ENCODE data around the gene SLC35F1. TPM values are rescaled to one million over a fixed set of nuclear protein-coding genes. Genes with fewer than 3 reads are reported as not detected.

SLC35F1 gene
- total RNA-seq, 1 experiment from 2014 or later = 4.3 TPM

GRCh38 chr6:118097576-118097975, 190.5 kb downstream of the SLC35F1 start:
- H4K5ac ChIP-seq (ENCODE audit: insufficient read length, low read depth, low read length) = no peak overlapping the region
- no peak for DNase-seq
- Mint-ChIP-seq H3K9me3 (peaks cover 28 to 38% of the 10 kb centered on the region in 2 experiments), H3K4me1 (peaks cover 11 to 12% of the 10 kb centered on the region in 2 experiments), H3K27ac (no peak overlapping the region), H3K36me3 (ENCODE audit: insufficient read depth in 1 of 3, low read depth in 3 of 3) (peaks cover 10 to 29% (median 16%) of the 10 kb centered on the region in 3 experiments; a peak in 6 of 7 replicates), H3K27me3 (ENCODE audit: low read depth) (no peaks in the 10 kb centered on the region), H3K4me3 (no peak overlapping the region)
- no peaks in the 10 kb centered on the region for H4K20me1 ChIP-seq (ENCODE audit: control insufficient read depth, insufficient read depth, insufficient read length)
- no peaks in the 10 kb centered on the region for H3K27me3 ChIP-seq (ENCODE audit: insufficient read depth, low read length)
- H3K79me2 ChIP-seq (ENCODE audit: insufficient read depth, low read length) = no peaks in the 10 kb centered on the region
- H3K79me1 ChIP-seq (ENCODE audit: insufficient read depth, low read depth, low read length, poor library complexity, severe bottlenecking) = no peaks in the 10 kb centered on the region
- no peak overlapping the region for H3K9ac ChIP-seq (ENCODE audit: extremely low read depth, insufficient read length, low read length)
- no peak overlapping the region for H3K23ac ChIP-seq (ENCODE audit: insufficient read length, low read depth, low read length)
- WGBS (ENCODE audit: extremely low coverage, insufficient read length, low lambda C conversion rate) = no CpG with 5 or more reads among the region's 3 CpGs
- H3K27ac ChIP-seq (ENCODE audit: insufficient read length, low read depth, low read length) = no peak overlapping the region
- H3T11ph ChIP-seq (ENCODE audit: low read length) = no peak overlapping the region
- H2BK20ac ChIP-seq (ENCODE audit: low read depth, low read length, poor library complexity, severe bottlenecking) = no peak overlapping the region
- no peak for TF ChIP-seq CTCF (conservative IDR thresholded peaks at IDR 0.05)
- no peak overlapping the region for H2BK12ac ChIP-seq (ENCODE audit: insufficient read length, low read depth, low read length)
- peaks cover 19% of the 10 kb centered on the region for H3K9me3 ChIP-seq (ENCODE audit: control insufficient read depth, low read depth, low read length)
- H3K23me2 ChIP-seq (ENCODE audit: insufficient read length, low read depth, low read length, poor library complexity, severe bottlenecking) = no peaks in the 10 kb centered on the region
- H3K4ac ChIP-seq (ENCODE audit: low read depth, low read length) = no peak overlapping the region
- no peak overlapping the region for H3K14ac ChIP-seq (ENCODE audit: insufficient read depth, low read length)
- H3K56ac ChIP-seq (ENCODE audit: insufficient read length, low read depth, low read length) = no peak overlapping the region
- no peak overlapping the region for H2BK15ac ChIP-seq (ENCODE audit: low read depth, low read length)
- H2BK120ac ChIP-seq (ENCODE audit: low read depth, low read length, poor library complexity, severe bottlenecking) = no peak overlapping the region
- no peaks in the 10 kb centered on the region for H3K4me1 ChIP-seq (ENCODE audit: insufficient read depth, low read length)
- H3K4me2 ChIP-seq (ENCODE audit: insufficient read depth, insufficient read length, low read length) = no peak overlapping the region
- H4K8ac ChIP-seq (replicated peaks; ENCODE audit: insufficient read length, low read depth, low read length) = no peak overlapping the region
- no peak overlapping the region for H2BK5ac ChIP-seq (ENCODE audit: insufficient read length, low read length)
- H3K18ac ChIP-seq (ENCODE audit: insufficient read length, low read depth, low read length) = no peak overlapping the region
- no peak overlapping the region for H4K91ac ChIP-seq (ENCODE audit: insufficient read length, low read depth, low read length)
- H2AFZ ChIP-seq (ENCODE audit: low read length) = no peak overlapping the region
- H2AK5ac ChIP-seq (ENCODE audit: insufficient read length, low read length) = no peak overlapping the region
